ENCODE measurements around the gene BNC2.

The BNC2 gene

DNA sequence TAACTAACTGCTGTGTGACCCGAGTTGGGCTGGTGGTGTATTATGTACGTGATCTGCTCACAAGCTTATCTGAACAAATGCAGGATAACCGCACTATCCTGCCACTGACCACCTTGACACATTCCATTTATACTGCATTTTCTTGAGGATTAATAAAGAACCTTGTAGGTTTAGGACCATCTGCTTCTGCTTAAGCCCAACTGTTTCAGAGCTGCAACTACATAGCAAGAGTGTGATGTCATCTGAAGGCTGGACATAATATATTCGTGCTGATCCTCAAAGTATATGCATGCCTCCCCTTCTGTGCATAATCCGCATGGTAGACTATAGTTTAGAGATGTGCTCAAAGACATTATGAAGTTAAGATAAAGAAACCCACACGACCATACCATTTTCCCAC is 435.9 kb downstream of the BNC2 start:
- no peaks in the 10 kb centered on the region for H3K27me3 Mint-ChIP-seq (ENCODE audit: low read depth)
- H3K4me3 Mint-ChIP-seq, result no peak overlapping the region
- no peaks in the 10 kb centered on the region for H3K36me3 Mint-ChIP-seq (ENCODE audit: low read depth)
- H3K27ac Mint-ChIP-seq, result no peak overlapping the region
- no peaks in the 10 kb centered on the region for H3K4me1 Mint-ChIP-seq (ENCODE audit: low read depth)
- H3K9me3 Mint-ChIP-seq, result peaks cover 15% of the 10 kb centered on the region
- no peak for DNase-seq (ENCODE audit: low spot score)

DNA sequence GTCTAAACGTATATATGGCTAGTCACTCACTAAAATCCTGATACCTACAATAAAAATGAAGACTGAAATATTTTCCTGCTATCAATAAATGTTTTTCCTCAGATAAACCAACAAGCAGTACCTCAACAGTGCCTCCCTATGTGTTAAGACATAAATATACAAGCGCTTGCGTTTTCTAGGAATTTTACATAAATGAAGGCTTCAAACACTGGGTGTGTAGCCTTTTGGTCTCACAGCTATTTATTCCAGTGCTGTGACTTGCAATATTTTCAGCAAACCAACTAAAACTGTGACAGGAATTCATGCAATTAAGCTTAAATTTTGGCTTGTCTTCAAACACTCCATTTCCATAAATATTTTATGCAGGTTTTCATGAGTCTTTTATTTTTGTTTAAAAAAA is 437.0 kb downstream of the BNC2 start:
- H3K9me3 Mint-ChIP-seq, result peaks cover 15% of the 10 kb centered on the region
- H3K4me3 Mint-ChIP-seq, result no peak overlapping the region
- no peak overlapping the region for H3K27ac Mint-ChIP-seq
- no peaks in the 10 kb centered on the region for H3K4me1 Mint-ChIP-seq (ENCODE audit: low read depth)
- H3K36me3 Mint-ChIP-seq (ENCODE audit: low read depth), result no peaks in the 10 kb centered on the region
- H3K27me3 Mint-ChIP-seq (ENCODE audit: low read depth), result no peaks in the 10 kb centered on the region
- no peak for DNase-seq (ENCODE audit: low spot score)

DNA sequence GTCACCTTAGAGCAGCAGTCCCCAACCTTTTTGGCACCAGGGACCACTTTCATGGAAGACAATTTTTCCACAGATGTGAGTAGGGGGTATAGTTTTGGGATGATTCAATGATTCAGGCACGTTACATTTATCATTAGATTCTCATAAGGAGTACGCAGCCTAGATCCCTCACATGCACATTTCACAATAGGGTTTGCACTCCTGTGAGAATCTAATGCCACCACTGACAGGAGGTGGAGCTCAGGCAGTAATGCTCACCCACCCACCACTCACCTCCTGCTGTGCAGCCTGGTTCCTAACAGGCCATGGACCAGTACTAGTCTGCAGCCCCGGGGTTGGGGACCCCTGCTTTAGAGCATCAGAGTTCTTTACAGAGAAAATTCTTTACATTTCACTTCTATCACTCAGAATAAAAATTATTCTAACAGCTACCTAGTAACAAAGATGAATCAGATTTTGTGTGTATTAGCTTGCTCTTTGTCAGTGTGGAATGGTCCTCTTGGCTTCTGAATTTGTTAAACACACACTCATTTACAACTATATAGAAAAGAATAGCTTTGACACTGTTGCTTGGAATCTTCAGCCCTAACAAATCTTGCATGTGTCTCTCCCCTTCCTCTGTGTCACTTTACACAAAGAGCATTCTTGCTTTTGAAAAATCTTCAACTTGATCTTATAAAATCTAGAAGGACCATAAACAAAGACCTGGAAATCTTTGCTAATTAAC is 438.6 kb downstream of the BNC2 start:
- Mint-ChIP-seq H3K9me3 (peaks cover 12% of the 10 kb centered on the region), H3K27ac (no peak overlapping the region), H3K4me3 (no peak overlapping the region), H3K4me1 (ENCODE audit: low read depth) (no peaks in the 10 kb centered on the region), H3K36me3 (ENCODE audit: low read depth) (no peaks in the 10 kb centered on the region), H3K27me3 (ENCODE audit: low read depth) (no peaks in the 10 kb centered on the region)
- no peak for DNase-seq (ENCODE audit: low spot score)

DNA sequence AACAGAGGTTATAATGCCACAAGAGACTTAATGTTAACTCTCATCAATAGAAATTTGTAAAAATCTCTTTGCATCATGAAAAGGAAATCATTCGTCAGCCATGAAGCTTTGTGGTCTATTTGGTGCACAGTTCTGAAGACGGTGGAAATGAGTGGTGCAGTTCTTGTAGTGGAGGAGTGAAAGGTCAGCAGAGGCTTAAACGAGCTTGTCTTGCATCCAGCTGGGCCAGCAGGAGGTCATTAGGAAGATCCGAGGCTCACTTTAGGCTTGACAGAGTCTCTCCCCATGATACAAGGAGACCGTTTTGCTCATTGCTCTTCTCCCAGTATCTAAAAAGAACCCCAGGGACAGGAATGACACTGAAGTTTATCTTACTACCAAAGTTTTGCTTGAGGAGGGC is 440.8 kb downstream of the BNC2 start:
- Mint-ChIP-seq H3K4me1 (ENCODE audit: low read depth) (no peaks in the 10 kb centered on the region), H3K27ac (no peak overlapping the region), H3K36me3 (ENCODE audit: low read depth) (no peaks in the 10 kb centered on the region), H3K4me3 (no peak overlapping the region), H3K27me3 (ENCODE audit: low read depth) (no peaks in the 10 kb centered on the region), H3K9me3 (no peaks in the 10 kb centered on the region)
- DNase-seq (ENCODE audit: low spot score), result no peak

DNA sequence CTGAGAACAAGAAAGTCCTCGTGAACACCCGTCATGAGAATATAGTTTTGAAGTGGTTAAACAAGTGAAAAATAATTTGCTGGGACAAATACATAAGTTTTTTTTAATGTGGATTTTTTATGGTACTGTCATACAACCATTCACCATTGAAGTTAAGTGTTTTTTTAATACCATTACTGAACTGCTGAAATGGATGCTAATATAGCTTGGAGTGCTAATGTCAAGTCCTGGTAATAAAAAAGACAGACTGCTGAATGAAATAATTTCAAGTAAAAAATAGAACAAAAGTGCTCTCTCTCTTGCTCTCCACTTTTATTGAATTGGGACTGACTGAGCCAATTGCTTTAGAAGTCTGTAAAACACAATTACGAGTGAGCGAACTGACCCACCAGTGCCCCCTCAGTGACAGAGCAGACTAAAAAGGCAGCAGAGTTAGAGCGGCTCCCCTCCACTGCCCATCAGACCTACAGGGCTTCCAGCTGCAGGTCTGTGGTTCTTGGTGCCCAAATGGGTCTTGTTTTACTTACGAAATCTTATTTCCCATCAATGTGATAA is 442.5 kb downstream of the BNC2 start:
- no peak overlapping the region for H3K27ac Mint-ChIP-seq
- H3K4me3 Mint-ChIP-seq, result no peak overlapping the region
- H3K36me3 Mint-ChIP-seq (ENCODE audit: low read depth), result no peaks in the 10 kb centered on the region
- H3K4me1 Mint-ChIP-seq (ENCODE audit: low read depth), result no peaks in the 10 kb centered on the region
- H3K9me3 Mint-ChIP-seq, result no peaks in the 10 kb centered on the region
- H3K27me3 Mint-ChIP-seq (ENCODE audit: low read depth), result no peaks in the 10 kb centered on the region
- no peak for DNase-seq (ENCODE audit: low spot score)

DNA sequence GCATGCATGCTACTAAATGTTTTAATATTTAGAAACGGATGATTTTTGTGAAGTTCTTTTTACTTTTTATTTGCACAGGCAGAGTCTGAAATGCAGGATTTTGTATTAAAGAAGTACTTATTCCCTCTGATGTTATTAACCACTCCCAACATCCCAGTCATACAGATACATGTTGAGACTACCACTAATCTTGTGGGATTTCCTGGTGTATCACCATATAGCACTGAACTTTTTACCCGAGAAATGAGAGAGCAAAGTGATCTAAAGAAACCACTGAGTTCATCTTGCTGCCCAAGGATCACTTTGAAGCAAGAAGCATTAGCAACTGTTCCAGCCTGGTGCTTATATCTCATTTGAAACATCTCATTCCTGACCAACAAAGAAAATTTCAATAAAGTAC is 443.8 kb downstream of the BNC2 start:
- Mint-ChIP-seq H3K27ac (no peak overlapping the region), H3K27me3 (ENCODE audit: low read depth) (no peaks in the 10 kb centered on the region), H3K36me3 (ENCODE audit: low read depth) (no peaks in the 10 kb centered on the region), H3K9me3 (no peaks in the 10 kb centered on the region), H3K4me1 (ENCODE audit: low read depth) (no peaks in the 10 kb centered on the region), H3K4me3 (no peak overlapping the region)
- DNase-seq (ENCODE audit: low spot score), result no peak

DNA sequence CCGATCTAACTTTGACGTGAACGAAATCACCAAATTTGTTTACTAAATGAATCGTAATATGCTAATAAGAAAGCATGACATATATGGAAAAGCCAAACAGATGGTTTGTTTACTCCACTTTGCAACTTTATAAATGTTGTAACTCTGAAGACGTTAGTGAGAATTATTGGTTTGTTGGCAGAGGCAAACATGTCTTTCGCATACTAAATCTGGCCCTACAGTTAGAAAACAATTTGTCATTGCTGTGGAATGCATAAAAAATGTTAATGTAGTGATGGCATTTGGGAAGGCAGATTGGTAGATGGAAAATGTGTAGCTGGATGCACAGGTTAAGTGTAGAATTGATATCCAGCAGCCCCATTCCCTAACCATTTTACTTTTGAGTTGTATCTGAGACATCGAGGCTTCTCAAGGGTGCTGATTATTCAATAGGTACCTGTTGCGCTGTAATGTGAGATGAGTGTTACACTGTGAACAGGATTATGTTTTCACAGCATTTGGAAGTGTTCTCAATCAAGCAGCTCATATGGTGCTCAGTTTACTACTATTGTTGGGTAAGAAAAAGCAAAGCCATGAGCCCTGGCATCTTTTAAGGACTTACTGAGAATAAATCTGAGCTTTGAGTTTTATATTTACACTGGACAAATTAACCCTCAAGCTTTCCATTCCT is 444.8 kb downstream of the BNC2 start:
- no peak for DNase-seq (ENCODE audit: low spot score)
- Mint-ChIP-seq H3K4me1 (ENCODE audit: low read depth) (no peaks in the 10 kb centered on the region), H3K4me3 (no peak overlapping the region), H3K9me3 (no peaks in the 10 kb centered on the region), H3K27me3 (ENCODE audit: low read depth) (no peaks in the 10 kb centered on the region), H3K27ac (no peak overlapping the region), H3K36me3 (ENCODE audit: low read depth) (no peaks in the 10 kb centered on the region)

DNA sequence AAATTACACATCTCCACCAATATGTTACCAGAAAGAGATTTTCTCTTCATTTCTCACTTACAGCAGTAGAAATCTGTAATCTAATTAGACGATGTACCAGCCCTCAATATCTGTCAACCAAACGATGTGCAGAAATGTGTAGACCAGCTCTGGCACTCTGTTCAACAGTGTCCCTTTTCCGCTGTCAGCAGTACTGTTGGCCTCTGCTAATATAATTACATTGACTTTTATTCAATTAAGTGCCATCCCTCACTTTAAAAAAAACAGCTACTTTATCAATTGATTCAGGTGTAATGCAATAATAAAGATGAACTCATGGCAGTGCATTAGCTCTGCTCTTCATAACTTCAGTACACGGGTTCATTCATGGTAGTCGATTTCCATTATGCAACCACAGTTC is 448.4 kb downstream of the BNC2 start:
- Mint-ChIP-seq H3K4me1 (ENCODE audit: low read depth) (no peaks in the 10 kb centered on the region), H3K4me3 (no peak overlapping the region), H3K36me3 (ENCODE audit: low read depth) (no peaks in the 10 kb centered on the region), H3K27ac (no peak overlapping the region), H3K9me3 (no peaks in the 10 kb centered on the region), H3K27me3 (ENCODE audit: low read depth) (no peaks in the 10 kb centered on the region)
- no peak for DNase-seq (ENCODE audit: low spot score)

DNA sequence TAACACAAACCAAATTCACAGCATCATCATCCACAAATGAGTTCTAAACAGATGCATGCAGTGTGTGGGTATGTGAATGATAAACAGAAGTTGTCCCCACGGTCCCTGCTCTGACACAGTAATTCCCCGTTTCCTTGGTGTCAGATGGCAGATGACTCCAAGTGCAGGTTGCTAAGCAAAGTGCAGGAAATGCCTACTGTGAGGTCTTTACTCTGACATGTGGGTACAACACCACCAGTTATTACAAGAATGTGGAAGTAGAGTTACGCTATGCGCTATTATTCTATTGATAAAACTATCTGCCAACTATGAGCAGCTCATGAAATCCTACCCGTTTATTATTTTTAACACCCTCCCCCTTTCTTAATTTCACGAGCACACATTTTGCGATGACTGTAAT is 448.9 kb downstream of the BNC2 start:
- no peak for DNase-seq (ENCODE audit: low spot score)
- Mint-ChIP-seq H3K36me3 (ENCODE audit: low read depth) (no peaks in the 10 kb centered on the region), H3K4me1 (ENCODE audit: low read depth) (no peaks in the 10 kb centered on the region), H3K27me3 (ENCODE audit: low read depth) (no peaks in the 10 kb centered on the region), H3K4me3 (no peak overlapping the region), H3K9me3 (no peaks in the 10 kb centered on the region), H3K27ac (no peak overlapping the region)

DNA sequence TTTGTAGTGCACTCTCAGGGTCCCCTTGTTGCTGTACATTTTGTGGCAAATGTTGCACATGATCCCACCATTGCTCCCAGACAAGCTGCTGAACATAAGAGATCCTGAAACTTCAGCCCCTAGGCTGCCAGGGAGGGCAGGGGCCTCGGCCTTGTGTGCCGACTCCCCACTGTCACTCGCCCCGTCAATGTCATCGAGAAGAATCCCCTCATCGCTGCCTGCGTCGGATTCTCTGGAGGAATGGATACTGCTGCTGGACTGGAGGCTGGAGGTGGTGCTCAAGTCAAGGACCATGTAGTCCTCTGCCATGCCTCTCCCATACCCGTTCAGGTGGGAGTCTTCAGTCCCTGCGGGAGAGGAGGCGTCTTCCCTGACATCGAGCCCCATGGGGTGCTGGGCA is 451.3 kb downstream of the BNC2 start:
- Mint-ChIP-seq H3K36me3 (ENCODE audit: low read depth) (no peaks in the 10 kb centered on the region), H3K4me3 (no peak overlapping the region), H3K27me3 (ENCODE audit: low read depth) (no peaks in the 10 kb centered on the region), H3K9me3 (no peaks in the 10 kb centered on the region), H3K27ac (no peak overlapping the region), H3K4me1 (ENCODE audit: low read depth) (no peaks in the 10 kb centered on the region)
- DNase-seq (ENCODE audit: low spot score), result no peak

DNA sequence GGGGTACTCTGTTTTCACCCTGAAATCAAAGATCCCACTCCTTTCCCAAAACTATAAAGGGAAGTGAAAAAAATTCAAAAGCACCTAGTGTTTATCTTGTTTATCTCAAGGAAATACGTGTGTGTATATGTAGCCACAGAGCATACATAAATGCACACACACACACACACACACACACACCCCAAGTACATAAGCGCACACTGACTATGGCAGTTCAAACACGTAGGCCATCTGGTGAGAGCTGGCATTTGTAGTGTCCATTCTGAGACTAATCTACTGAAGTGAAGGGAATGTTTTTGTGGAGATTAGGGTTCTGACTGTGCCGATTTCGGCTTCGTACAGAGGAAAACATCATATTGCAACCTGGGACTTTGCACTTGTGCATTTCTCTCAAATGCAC is 451.7 kb downstream of the BNC2 start:
- Mint-ChIP-seq H3K9me3 (no peaks in the 10 kb centered on the region), H3K36me3 (ENCODE audit: low read depth) (no peaks in the 10 kb centered on the region), H3K27me3 (ENCODE audit: low read depth) (no peaks in the 10 kb centered on the region), H3K4me1 (ENCODE audit: low read depth) (no peaks in the 10 kb centered on the region), H3K27ac (no peak overlapping the region), H3K4me3 (no peak overlapping the region)
- no peak for DNase-seq (ENCODE audit: low spot score)

DNA sequence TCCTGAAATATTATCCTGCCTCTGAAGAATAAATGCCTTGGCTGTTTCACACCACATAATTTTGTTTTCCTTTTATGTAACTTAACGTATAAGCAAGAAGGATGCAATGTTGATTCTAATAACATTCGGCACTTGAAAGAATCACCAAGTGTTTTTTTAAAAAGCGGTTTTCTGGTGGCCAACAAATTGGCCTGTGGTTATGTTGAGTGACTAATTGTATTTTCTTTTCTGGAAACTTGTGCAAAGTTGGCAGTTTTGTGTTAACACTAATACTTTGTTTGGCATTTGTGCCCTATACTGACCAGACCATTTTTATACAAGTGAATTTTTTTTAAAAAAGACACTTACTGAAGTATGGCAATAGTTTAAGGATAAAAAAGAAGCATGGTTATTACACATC is 452.7 kb downstream of the BNC2 start:
- H3K9me3 Mint-ChIP-seq, result no peaks in the 10 kb centered on the region
- H3K36me3 Mint-ChIP-seq (ENCODE audit: low read depth), result no peaks in the 10 kb centered on the region
- no peak overlapping the region for H3K4me3 Mint-ChIP-seq
- no peak for DNase-seq (ENCODE audit: low spot score)
- H3K27ac Mint-ChIP-seq, result no peak overlapping the region
- H3K27me3 Mint-ChIP-seq (ENCODE audit: low read depth), result no peaks in the 10 kb centered on the region
- no peaks in the 10 kb centered on the region for H3K4me1 Mint-ChIP-seq (ENCODE audit: low read depth)

DNA sequence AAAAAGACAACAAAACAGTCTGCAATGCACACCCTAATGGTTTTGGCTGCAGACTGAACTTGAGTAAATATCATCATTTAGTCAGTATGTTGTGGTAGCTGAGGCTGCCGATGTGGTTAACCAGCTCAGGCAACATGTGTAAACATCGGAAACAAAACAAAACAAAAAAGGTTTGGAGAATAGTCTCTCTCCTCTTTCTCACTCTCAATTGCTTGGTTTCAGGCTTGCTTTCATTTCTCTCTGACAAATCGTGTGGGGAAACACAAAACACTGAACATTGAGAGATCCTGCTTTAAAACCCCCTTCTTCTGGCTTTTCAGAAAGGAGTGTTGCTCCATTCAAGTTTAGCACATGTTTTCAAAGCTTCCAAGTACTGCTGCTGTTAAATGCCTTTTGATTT is 453.3 kb downstream of the BNC2 start:
- no peaks in the 10 kb centered on the region for H3K9me3 Mint-ChIP-seq
- no peak overlapping the region for H3K4me3 Mint-ChIP-seq
- no peaks in the 10 kb centered on the region for H3K36me3 Mint-ChIP-seq (ENCODE audit: low read depth)
- no peak overlapping the region for H3K27ac Mint-ChIP-seq
- no peak for DNase-seq (ENCODE audit: low spot score)
- H3K27me3 Mint-ChIP-seq (ENCODE audit: low read depth), result no peaks in the 10 kb centered on the region
- H3K4me1 Mint-ChIP-seq (ENCODE audit: low read depth), result no peaks in the 10 kb centered on the region

DNA sequence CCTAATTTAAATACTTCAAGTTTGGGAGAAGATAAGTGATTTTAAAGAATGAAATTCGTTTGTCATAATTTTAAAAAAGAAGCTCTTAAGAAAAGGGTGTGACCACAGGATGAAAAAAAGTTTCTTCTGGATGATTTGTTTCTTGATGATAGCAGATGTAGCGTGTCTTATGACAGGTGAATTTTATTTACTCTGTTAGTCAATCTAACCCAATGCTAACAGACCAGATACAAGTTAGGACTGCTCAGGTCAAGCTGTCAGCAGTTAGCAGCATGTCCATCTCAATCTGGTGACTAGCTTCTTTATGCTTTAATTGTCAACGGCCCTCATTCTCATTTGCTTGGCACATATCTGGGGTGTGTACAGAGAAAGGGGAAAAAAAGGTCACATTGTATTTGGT is 456.0 kb downstream of the BNC2 start:
- H3K4me1 Mint-ChIP-seq (ENCODE audit: low read depth), result no peaks in the 10 kb centered on the region
- peaks cover 4% of the 10 kb centered on the region for H3K9me3 Mint-ChIP-seq
- H3K27me3 Mint-ChIP-seq (ENCODE audit: low read depth), result no peaks in the 10 kb centered on the region
- no peak for DNase-seq (ENCODE audit: low spot score)
- H3K27ac Mint-ChIP-seq, result no peak overlapping the region
- no peaks in the 10 kb centered on the region for H3K36me3 Mint-ChIP-seq (ENCODE audit: low read depth)
- no peak overlapping the region for H3K4me3 Mint-ChIP-seq
